Loucy (cell line): ENCODE data around the gene TRIM37.

ENCODE experiments used
- H2AFZ ChIP-seq: fragments of 200-600 bp; sonication (generic); 2 replicates; pipeline ENCODE4 v1.6.0; 2016; ENCODE audit warnings: antibody characterized with exemption, mild to moderate bottlenecking, low read length, moderate library complexity
- H3F3A ChIP-seq: fragments of 200-600 bp; 2 replicates; pipeline ENCODE4 v1.6.0; 2016; ENCODE audit warnings: antibody characterized with exemption, low read depth, mild to moderate bottlenecking
- H3K27me3 ChIP-seq: fragments of 200-600 bp; sonication (generic); 2 replicates; pipeline ENCODE4 v1.6.1; 2014; ENCODE audit warnings: low read length, mild to moderate bottlenecking; ENCODE audit not compliant: insufficient read depth, poor library complexity, severe bottlenecking
- H3K36me3 ChIP-seq: fragments of 200-600 bp; sonication (generic); 2 replicates; pipeline ENCODE4 v1.6.1; 2016; ENCODE audit warnings: low read length; ENCODE audit not compliant: insufficient read depth
- H3K4me1 ChIP-seq: fragments of 200-600 bp; sonication (generic); 2 replicates; pipeline ENCODE4 v1.5.1; 2014; ENCODE audit warnings: low read length, mild to moderate bottlenecking; ENCODE audit not compliant: insufficient read depth, poor library complexity, severe bottlenecking
- H3K4me2 ChIP-seq: fragments of 200-600 bp; sonication (generic); 2 replicates; pipeline ENCODE4 v1.6.0; 2014; ENCODE audit warnings: antibody characterized with exemption, low read length, low read depth, mild to moderate bottlenecking; ENCODE audit not compliant: poor library complexity, severe bottlenecking
- H3K4me3 ChIP-seq: fragments of 200-600 bp; sonication (generic); 2 replicates; pipeline ENCODE4 v1.5.1; 2014; ENCODE audit warnings: low read length, mild to moderate bottlenecking, mixed read lengths; ENCODE audit not compliant: poor library complexity, severe bottlenecking
- H3K79me2 ChIP-seq: fragments of 200-600 bp; sonication (generic); 2 replicates; pipeline ENCODE4 v1.6.1; 2014; ENCODE audit warnings: low read length; ENCODE audit not compliant: insufficient read depth
- H3K9ac ChIP-seq: fragments of 200-600 bp; sonication (generic); 2 replicates; pipeline ENCODE4 v1.6.0; 2014; ENCODE audit warnings: mild to moderate bottlenecking, low read depth, low read length, moderate library complexity; ENCODE audit not compliant: poor library complexity, severe bottlenecking
- H3K9me2 ChIP-seq: fragments of 200-600 bp; sonication (generic); replicated peaks from 2 replicates; pipeline ENCODE4 v1.6.1; 2016; ENCODE audit warnings: low read depth, low read length, mixed read lengths
- H3K9me3 ChIP-seq: fragments of 200-600 bp; sonication (generic); 2 replicates; pipeline ENCODE4 v1.6.1; 2014; ENCODE audit warnings: mild to moderate bottlenecking, antibody characterized with exemption, low read length, low read depth; ENCODE audit not compliant: insufficient read depth
- H4K20me1 ChIP-seq: fragments of 200-600 bp; sonication (generic); 2 replicates; pipeline ENCODE4 v1.6.0; 2014; ENCODE audit warnings: antibody characterized with exemption, low read length, mild to moderate bottlenecking; ENCODE audit not compliant: insufficient read depth, poor library complexity, severe bottlenecking
- EZH2phosphoT487 ChIP-seq: fragments of 200-600 bp; IDR thresholded peaks from 2 replicates; pipeline ENCODE4 v1.6.1; 2018; ENCODE audit warnings: antibody characterized with exemption, mild to moderate bottlenecking, moderate library complexity, borderline replicate concordance
- TF ChIP-seq, protein P1 (sequence below): fragments of 200-600 bp; sonication (generic); conservative IDR thresholded peaks from 2 replicates; pipeline ENCODE4 v1.5.1; 2014; ENCODE audit warnings: mild to moderate bottlenecking, antibody characterized with exemption, low read length

The TRIM37 gene

GRCh38 chr17:59011975-59012374, 94.7 kb downstream of the TRIM37 start:
- Histone ChIP-seq H3K4me1 (no peaks in the 10 kb centered on the region), H3K4me3 (no peak overlapping the region), H3K9me3 (no peaks in the 10 kb centered on the region), H3K79me2 (no peaks in the 10 kb centered on the region), H4K20me1 (no peaks in the 10 kb centered on the region), H3K9ac (no peak overlapping the region), H3K27me3 (no peaks in the 10 kb centered on the region), H3K9me2 (no peaks in the 10 kb centered on the region), H3F3A (no peaks in the 10 kb centered on the region), H2AFZ (no peak overlapping the region), H3K4me2 (no peak overlapping the region), H3K36me3 (peaks cover 53% of the 10 kb centered on the region; the same call in 1 of the 2 replicates)
- no peak for TF ChIP-seq EZH2phosphoT487

DNA sequence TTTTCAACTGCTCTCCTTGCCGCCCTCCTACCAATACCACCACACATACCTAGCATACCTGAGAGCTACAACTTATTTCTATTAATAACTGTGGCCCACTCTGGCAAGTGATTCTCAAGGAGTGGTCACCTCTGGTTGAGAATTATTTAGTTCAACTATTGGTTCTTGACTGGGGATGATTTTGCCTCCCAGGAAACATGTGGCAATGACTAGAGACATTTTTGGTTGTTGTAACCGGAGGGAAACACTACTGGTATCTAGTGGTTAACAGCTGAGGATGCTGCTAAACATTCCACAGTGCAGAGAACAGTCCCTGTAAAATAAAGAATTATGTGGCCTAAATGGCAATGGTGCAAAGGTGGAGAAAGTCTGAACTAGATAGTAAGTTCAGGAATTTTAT, 96.7 kb downstream of the TRIM37 start:
- no peaks in the 10 kb centered on the region for H3K9me2 ChIP-seq
- TF ChIP-seq, protein P1, sequence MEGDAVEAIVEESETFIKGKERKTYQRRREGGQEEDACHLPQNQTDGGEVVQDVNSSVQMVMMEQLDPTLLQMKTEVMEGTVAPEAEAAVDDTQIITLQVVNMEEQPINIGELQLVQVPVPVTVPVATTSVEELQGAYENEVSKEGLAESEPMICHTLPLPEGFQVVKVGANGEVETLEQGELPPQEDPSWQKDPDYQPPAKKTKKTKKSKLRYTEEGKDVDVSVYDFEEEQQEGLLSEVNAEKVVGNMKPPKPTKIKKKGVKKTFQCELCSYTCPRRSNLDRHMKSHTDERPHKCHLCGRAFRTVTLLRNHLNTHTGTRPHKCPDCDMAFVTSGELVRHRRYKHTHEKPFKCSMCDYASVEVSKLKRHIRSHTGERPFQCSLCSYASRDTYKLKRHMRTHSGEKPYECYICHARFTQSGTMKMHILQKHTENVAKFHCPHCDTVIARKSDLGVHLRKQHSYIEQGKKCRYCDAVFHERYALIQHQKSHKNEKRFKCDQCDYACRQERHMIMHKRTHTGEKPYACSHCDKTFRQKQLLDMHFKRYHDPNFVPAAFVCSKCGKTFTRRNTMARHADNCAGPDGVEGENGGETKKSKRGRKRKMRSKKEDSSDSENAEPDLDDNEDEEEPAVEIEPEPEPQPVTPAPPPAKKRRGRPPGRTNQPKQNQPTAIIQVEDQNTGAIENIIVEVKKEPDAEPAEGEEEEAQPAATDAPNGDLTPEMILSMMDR, result no peak
- no peak overlapping the region for H3K4me3 ChIP-seq
- no peaks in the 10 kb centered on the region for H3K4me1 ChIP-seq
- H3K9me3 ChIP-seq, result no peaks in the 10 kb centered on the region
- no peaks in the 10 kb centered on the region for H3K79me2 ChIP-seq
- H2AFZ ChIP-seq, result no peak overlapping the region
- H3F3A ChIP-seq, result no peaks in the 10 kb centered on the region
- no peak overlapping the region for H3K9ac ChIP-seq
- no peaks in the 10 kb centered on the region for H3K27me3 ChIP-seq
- no peaks in the 10 kb centered on the region for H4K20me1 ChIP-seq
- H3K36me3 ChIP-seq, result peaks cover 46% of the 10 kb centered on the region; the same call in 1 of the 2 replicates
- no peak overlapping the region for H3K4me2 ChIP-seq

DNA sequence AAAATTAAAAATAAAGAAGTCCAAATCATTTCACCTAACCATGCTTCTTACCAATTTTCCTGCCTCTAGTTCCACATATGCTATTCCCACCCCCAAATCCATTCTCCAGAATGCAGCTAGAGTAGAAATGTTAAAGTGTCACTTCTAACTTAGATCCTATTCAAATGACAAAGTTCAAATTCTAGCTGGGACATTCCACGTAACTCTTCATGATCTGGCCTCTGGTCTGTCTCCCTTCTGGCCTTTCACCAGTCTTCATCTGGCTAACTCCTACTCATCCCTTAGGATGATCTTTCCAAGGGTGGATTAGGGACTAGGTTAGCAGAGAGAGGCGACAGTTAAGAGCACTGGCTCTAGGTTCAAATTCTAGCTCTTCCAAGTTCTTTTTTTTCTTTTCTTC, 97.9 kb downstream of the TRIM37 start:
- Histone ChIP-seq H3K9ac (no peak overlapping the region), H3K9me2 (no peaks in the 10 kb centered on the region), H4K20me1 (no peaks in the 10 kb centered on the region), H3K36me3 (peaks cover 35% of the 10 kb centered on the region; the same call in 1 of the 2 replicates), H3K4me3 (no peak overlapping the region), H3K9me3 (no peaks in the 10 kb centered on the region), H3K4me1 (peaks cover 11% of the 10 kb centered on the region), H3K79me2 (no peaks in the 10 kb centered on the region), H3K27me3 (no peaks in the 10 kb centered on the region), H2AFZ (no peak overlapping the region), H3F3A (no peaks in the 10 kb centered on the region), H3K4me2 (no peak overlapping the region)
- TF ChIP-seq, protein P1, result no peak
- TF ChIP-seq EZH2phosphoT487, result no peak

DNA sequence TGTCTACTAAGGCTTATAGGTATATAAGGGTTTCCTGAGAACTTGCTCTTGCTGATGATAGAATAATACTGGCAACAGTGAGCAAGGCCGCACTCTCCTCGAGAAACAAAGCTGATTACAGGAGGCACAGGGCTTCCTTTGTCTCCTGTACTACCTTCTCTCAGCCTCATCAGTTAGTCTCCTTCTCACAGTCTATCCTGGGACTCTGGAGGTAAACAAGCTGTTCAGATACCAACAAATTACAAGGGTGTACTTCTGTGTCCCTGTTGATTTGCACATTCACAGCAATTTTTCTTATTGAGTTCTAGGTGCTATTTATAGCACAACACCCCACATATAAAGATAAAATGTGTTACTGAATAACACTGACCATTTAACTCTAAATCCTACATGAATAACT, 98.7 kb downstream of the TRIM37 start:
- TF ChIP-seq EZH2phosphoT487, result no peak
- Histone ChIP-seq H3K9me2 (no peaks in the 10 kb centered on the region), H4K20me1 (no peaks in the 10 kb centered on the region), H3K4me1 (peaks cover 17% of the 10 kb centered on the region), H3K36me3 (peaks cover 34% of the 10 kb centered on the region; the same call in 1 of the 2 replicates), H3K27me3 (no peaks in the 10 kb centered on the region), H3K79me2 (no peaks in the 10 kb centered on the region), H3K9me3 (no peaks in the 10 kb centered on the region), H3K4me2 (no peak overlapping the region), H2AFZ (no peak overlapping the region), H3F3A (no peaks in the 10 kb centered on the region), H3K9ac (no peak overlapping the region), H3K4me3 (no peak overlapping the region)
